WTC11 (cell line): ENCODE data around the gene MRPS27. TPM values are rescaled to one million over a fixed set of nuclear protein-coding genes. Genes with fewer than 3 reads are reported as not detected.
A peak's percentile ranks its signal among the peaks of the same experiment; 100 is the strongest.

ENCODE experiments used
- ATAC-seq: fragments of 200-7000 bp; cut with Tn5 transposase; 2 replicates; pipeline ENCODE4 v1.10.0; 2021; ENCODE audit warnings: mild to moderate bottlenecking, moderate library complexity
- CTCF ChIA-PET: fragments of 300-600 bp; sonication (Branson Sonifier 250); formaldehyde crosslinking; loops from one replicate; lab custom pipeline; 2021; ENCODE audit warnings: antibody characterized with exemption; lab: Charles Lee
- POLR2A ChIA-PET: fragments of 350-600 bp; sonication (Branson Sonifier 250); formaldehyde crosslinking; loops from one replicate; lab custom pipeline; 2021; ENCODE audit warnings: antibody characterized with exemption; lab: Charles Lee
- DNase-seq: peaks from one replicate; pipeline ENCODE4 v3.0.0; 2021; ENCODE audit warnings: low spot score
- H3K27ac Mint-ChIP-seq: 2 replicates; pipeline ENCODE4 v1.8.0; 2021; ENCODE audit warnings: mixed read lengths
- H3K27me3 Mint-ChIP-seq: 2 replicates; pipeline ENCODE4 v1.8.0; 2021; ENCODE audit warnings: low read depth, mild to moderate bottlenecking, moderate library complexity, mixed read lengths
- H3K36me3 Mint-ChIP-seq: 2 replicates; pipeline ENCODE4 v1.8.0; 2021; ENCODE audit warnings: mixed read lengths
- H3K4me1 Mint-ChIP-seq: 2 replicates; pipeline ENCODE4 v1.8.0; 2022; ENCODE audit warnings: mixed read lengths
- H3K4me3 Mint-ChIP-seq: 2 replicates; pipeline ENCODE4 v1.8.0; 2021; ENCODE audit warnings: mild to moderate bottlenecking, moderate library complexity, mixed read lengths
- H3K9me3 Mint-ChIP-seq: 2 replicates; pipeline ENCODE4 v1.8.0; 2021; ENCODE audit warnings: mixed read lengths
- AR ChIP-seq: fragments of 250-450 bp; sonication (Bioruptor Pico); IDR thresholded peaks from 2 replicates; pipeline ENCODE4 v1.9.0; 2021; ENCODE audit warnings: mild to moderate bottlenecking
- CREB1 ChIP-seq: sonication (generic); formaldehyde crosslinking; IDR thresholded peaks from 2 replicates; pipeline ENCODE4 v1.8.0; 2023; ENCODE audit warnings: mild to moderate bottlenecking, missing genetic modification reagents
- CREM ChIP-seq: sonication (generic); formaldehyde crosslinking; IDR thresholded peaks from 2 replicates; pipeline ENCODE4 v1.8.1; 2022; ENCODE audit warnings: mild to moderate bottlenecking, missing genetic modification reagents, moderate library complexity
- CTCF ChIP-seq: fragments of 200-600 bp; IDR thresholded peaks from 2 replicates; pipeline ENCODE4 v1.8.0; 2022; ENCODE audit warnings: antibody characterized with exemption
- E2F4 ChIP-seq: sonication (generic); formaldehyde crosslinking; IDR thresholded peaks from 2 replicates; pipeline ENCODE4 v1.8.1; 2022; ENCODE audit warnings: low read depth, mild to moderate bottlenecking, moderate library complexity, missing genetic modification reagents, borderline replicate concordance
- E2F5 ChIP-seq: sonication (generic); formaldehyde crosslinking; IDR thresholded peaks from 2 replicates; pipeline ENCODE4 v1.8.1; 2022; ENCODE audit warnings: mild to moderate bottlenecking, moderate library complexity, missing genetic modification reagents
- ESRRA ChIP-seq: sonication (generic); formaldehyde crosslinking; IDR thresholded peaks from 2 replicates; pipeline ENCODE4 v1.8.1; 2022; ENCODE audit warnings: mild to moderate bottlenecking, missing genetic modification reagents, borderline replicate concordance
- FOXJ3 ChIP-seq: sonication (generic); formaldehyde crosslinking; IDR thresholded peaks from 2 replicates; pipeline ENCODE4 v1.9.0; 2021; ENCODE audit warnings: missing genetic modification reagents, mild to moderate bottlenecking, borderline replicate concordance
- GABPB1 ChIP-seq: sonication (generic); formaldehyde crosslinking; IDR thresholded peaks from 2 replicates; pipeline ENCODE4 v1.8.1; 2023; ENCODE audit warnings: mild to moderate bottlenecking, missing genetic modification reagents
- GTF2I ChIP-seq: fragments of 250-450 bp; sonication (Bioruptor Pico); conservative IDR thresholded peaks from 2 replicates; pipeline ENCODE4 v1.4.0; 2021; ENCODE audit warnings: mild to moderate bottlenecking
- IRF2 ChIP-seq: sonication (generic); formaldehyde crosslinking; IDR thresholded peaks from 2 replicates; pipeline ENCODE4 v1.8.0; 2022; ENCODE audit warnings: low read depth, missing genetic modification reagents, borderline replicate concordance
- JAZF1 ChIP-seq: fragments of 250-450 bp; sonication (Bioruptor Pico); IDR thresholded peaks from 2 replicates; pipeline ENCODE4 v1.9.0; 2021; ENCODE audit warnings: moderate library complexity, mild to moderate bottlenecking, inconsistent platforms
- NFATC4 ChIP-seq: fragments of 250-450 bp; sonication (Bioruptor Pico); IDR thresholded peaks from 2 replicates; pipeline ENCODE4 v1.9.0; 2021; ENCODE audit warnings: mild to moderate bottlenecking
- NFE2L1 ChIP-seq: sonication (generic); formaldehyde crosslinking; IDR thresholded peaks from 2 replicates; pipeline ENCODE4 v1.8.1; 2023; ENCODE audit warnings: missing genetic modification reagents
- NR3C1 ChIP-seq: sonication (generic); formaldehyde crosslinking; conservative IDR thresholded peaks from 2 replicates; pipeline ENCODE4 v1.8.1; 2023; ENCODE audit warnings: low read depth, mild to moderate bottlenecking, missing genetic modification reagents
- PREB ChIP-seq: sonication (generic); formaldehyde crosslinking; IDR thresholded peaks from 2 replicates; pipeline ENCODE4 v1.8.1; 2022; ENCODE audit warnings: mild to moderate bottlenecking, missing genetic modification reagents, moderate library complexity, borderline replicate concordance
- RELA ChIP-seq: sonication (generic); formaldehyde crosslinking; IDR thresholded peaks from 2 replicates; pipeline ENCODE4 v1.8.1; 2022; ENCODE audit warnings: missing genetic modification reagents, mild to moderate bottlenecking, borderline replicate concordance
- SOX15 ChIP-seq: fragments of 250-450 bp; sonication (Bioruptor Pico); IDR thresholded peaks from 2 replicates; pipeline ENCODE4 v1.9.0; 2021; ENCODE audit warnings: mild to moderate bottlenecking
- SP1 ChIP-seq: sonication (generic); formaldehyde crosslinking; conservative IDR thresholded peaks from 2 replicates; pipeline ENCODE4 v1.8.1; 2022; ENCODE audit warnings: missing genetic modification reagents
- TP53 ChIP-seq: sonication (generic); formaldehyde crosslinking; IDR thresholded peaks from 2 replicates; pipeline ENCODE4 v1.8.1; 2023; ENCODE audit warnings: mild to moderate bottlenecking, missing genetic modification reagents
- USF2 ChIP-seq: sonication (generic); formaldehyde crosslinking; IDR thresholded peaks from 2 replicates; pipeline ENCODE4 v1.8.1; 2023; ENCODE audit warnings: mild to moderate bottlenecking, missing genetic modification reagents, moderate library complexity
- ZNF138 ChIP-seq: sonication (generic); formaldehyde crosslinking; conservative IDR thresholded peaks from 2 replicates; pipeline ENCODE4 v1.8.1; 2022; ENCODE audit warnings: mild to moderate bottlenecking, moderate library complexity, missing genetic modification reagents
- ZNF317 ChIP-seq: sonication (generic); formaldehyde crosslinking; IDR thresholded peaks from 2 replicates; pipeline ENCODE4 v1.8.1; 2023; ENCODE audit warnings: low read depth, mild to moderate bottlenecking, moderate library complexity, missing genetic modification reagents, borderline replicate concordance
- ZNF423 ChIP-seq: fragments of 250-450 bp; sonication (Bioruptor Pico); IDR thresholded peaks from 2 replicates; pipeline ENCODE4 v2.1.2; 2022; ENCODE audit warnings: mild to moderate bottlenecking, moderate library complexity
- total RNA-seq: library from RNA; stranded (reverse); gene quantifications from 3 replicates; pipeline ENCODE4 v1.2.3, GENCODE V29; 2021

The MRPS27 gene
- total RNA-seq, 1 experiment from 2014 or later = 80.1 TPM

- CTCF ChIA-PET = no interaction called here
- ATAC-seq (no peak), DNase-seq (no peak)
- Mint-ChIP-seq H3K27me3 (no peaks in the 10 kb centered on the region), H3K27ac (no peak overlapping the region), H3K4me1 (peaks cover 29% of the 10 kb centered on the region), H3K4me3 (no peak overlapping the region), H3K36me3 (peaks cover 14% of the 10 kb centered on the region), H3K9me3 (no peaks in the 10 kb centered on the region)
- TF ChIP-seq JAZF1 = no peak
- TF ChIP-seq PREB (CRISPR knock-in tag) = no peak
- no peak for TF ChIP-seq SP1 (CRISPR knock-in tag)
- no peak for TF ChIP-seq ZNF317
- no peak for TF ChIP-seq ZNF138 (CRISPR knock-in tag)
- no peak for TF ChIP-seq USF2
- no peak for TF ChIP-seq ZNF423 (CRISPR knock-in tag)
- no peak for TF ChIP-seq NFATC4 (CRISPR knock-in tag)
- TF ChIP-seq E2F5 (CRISPR knock-in tag) = no peak
- no peak for TF ChIP-seq CTCF
- no peak for TF ChIP-seq NFE2L1 (CRISPR knock-in tag)
- TF ChIP-seq SOX15 = no peak
- no peak for TF ChIP-seq TP53 (CRISPR knock-in tag)
- TF ChIP-seq ESRRA (CRISPR knock-in tag) = no peak
- POLR2A ChIA-PET = no interaction called here
These were observed 23.8 kb downstream of the MRPS27 start for GRCh38 chr5:72296256-72296655.

GRCh38 chr5:72295539-72295938 lies 24.5 kb downstream of the MRPS27 start:
- Mint-ChIP-seq H3K4me1 (peaks cover 22% of the 10 kb centered on the region), H3K4me3 (no peak overlapping the region), H3K36me3 (peaks cover 14% of the 10 kb centered on the region), H3K27me3 (no peaks in the 10 kb centered on the region), H3K27ac (no peak overlapping the region), H3K9me3 (no peaks in the 10 kb centered on the region)
- CTCF ChIA-PET = no interaction called here
- no peak for ATAC-seq
- TF ChIP-seq CREM (CRISPR knock-in tag) = no peak
- TF ChIP-seq AR (CRISPR knock-in tag) = no peak
- TF ChIP-seq GABPB1 (CRISPR knock-in tag) = peak; percentile 33; the same call in 1 of the 2 replicates
- POLR2A ChIA-PET = no interaction called here
- no peak for DNase-seq

GRCh38 chr5:72294473-72294872 lies 25.6 kb downstream of the MRPS27 start:
- DNase-seq (no peak), ATAC-seq (no peak)
- Mint-ChIP-seq H3K36me3 (peaks cover 13% of the 10 kb centered on the region), H3K4me1 (peaks cover 14% of the 10 kb centered on the region), H3K27ac (0 out of 2 replicates have a peak overlapping the region, but pooled peaks have one; percentile 21), H3K9me3 (no peaks in the 10 kb centered on the region), H3K4me3 (no peak overlapping the region), H3K27me3 (no peaks in the 10 kb centered on the region)
- ChIA-PET POLR2A (no interaction called here), CTCF (no interaction called here)
- TF ChIP-seq GTF2I (CRISPR knock-in tag) (no peak), E2F4 (CRISPR knock-in tag) (no peak), FOXJ3 (CRISPR knock-in tag) (no peak), TP53 (CRISPR knock-in tag) (no peak), IRF2 (CRISPR knock-in tag) (no peak), RELA (CRISPR knock-in tag) (no peak), CREB1 (no peak), CTCF (no peak), NR3C1 (no peak)
